A549 treated with CORT108297 at 1 μM for 4 hours (cell line): ENCODE results near the gene SHLD1. TPM values are rescaled to one million over a fixed set of nuclear protein-coding genes. Genes with fewer than 3 reads are reported as not detected.

Experiments used
- total RNA-seq: library from RNA; stranded (reverse); fragments of 200-300 nt; extraction: Qiagen RNA extraction; gene quantifications from 5 replicates; pipeline ENCODE4 v1.2.3, GENCODE V29; 2022

The SHLD1 gene, protein sequence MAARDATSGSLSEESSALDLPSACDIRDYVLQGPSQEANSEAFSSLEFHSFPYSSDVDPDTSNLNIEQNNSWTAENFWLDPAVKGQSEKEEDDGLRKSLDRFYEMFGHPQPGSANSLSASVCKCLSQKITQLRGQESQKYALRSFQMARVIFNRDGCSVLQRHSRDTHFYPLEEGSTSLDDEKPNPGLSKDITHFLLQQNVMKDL
- 6.4 to 8.9 TPM (median 7.7 TPM) in 5 replicates for total RNA-seq

DNA sequence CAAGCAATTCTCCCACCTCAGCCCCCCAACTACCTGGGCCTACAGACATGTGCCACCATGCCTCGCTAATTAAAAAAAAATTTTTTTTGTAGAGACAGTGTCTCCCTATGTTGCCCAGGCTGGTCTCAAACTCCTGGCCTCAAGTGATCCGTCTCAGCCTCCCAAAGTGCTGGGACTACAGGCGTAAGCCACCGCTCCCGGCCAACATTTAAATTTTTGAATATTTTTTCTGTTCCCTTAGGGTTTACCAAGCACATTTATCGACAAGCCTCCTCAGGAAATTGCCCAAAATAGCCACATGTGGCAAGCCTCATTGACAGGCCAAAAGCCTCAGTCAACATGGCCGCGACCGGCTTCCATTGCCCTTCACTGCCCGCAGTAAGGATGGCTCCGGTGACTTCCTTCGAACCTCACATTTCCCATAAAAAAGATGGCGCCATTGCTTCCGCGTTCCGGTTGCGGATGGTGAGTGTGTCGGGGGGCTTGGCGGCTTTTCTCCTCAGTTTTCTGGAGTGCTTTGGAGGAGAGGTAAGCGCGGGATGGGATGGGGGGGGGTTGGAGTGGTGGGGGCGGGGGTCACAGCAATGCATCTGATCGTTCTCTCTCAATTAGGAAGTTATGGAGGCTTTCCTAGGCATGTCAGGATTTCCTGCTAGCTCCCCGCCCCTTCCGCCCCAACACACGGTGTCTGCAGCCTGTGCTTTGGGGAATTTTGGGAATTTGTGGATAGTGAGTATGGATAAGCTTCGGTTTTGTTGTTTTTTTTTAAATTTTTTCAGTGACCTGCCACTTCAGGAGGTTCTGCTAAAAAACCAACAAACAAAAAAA, at the start of gene SHLD1:
TSS of gene SHLD1 (plus strand) at position 450 of the 828 bp plus-strand sequence. CDS start 22,465 bp downstream, outside the sequence.

Other genes starting within 250 kb of the SHLD1 start
- 11.9 to 17.1 TPM (median 14.4 TPM) in 5 replicates for gene GPCPD1, start 139.4 kb upstream of the SHLD1 start, total RNA-seq
- gene CHGB, start 161.1 kb downstream of the SHLD1 start, total RNA-seq, result 2.3 to 3.2 TPM (median 3.0 TPM) in 5 replicates
- gene TRMT6, start 200.1 kb downstream of the SHLD1 start, total RNA-seq, result 33.8 to 42.4 TPM (median 35.6 TPM) in 5 replicates
- 18.2 to 24.0 TPM (median 21.4 TPM) in 5 replicates for gene MCM8, start 200.3 kb downstream of the SHLD1 start, total RNA-seq